IPS DF 4.7 (cell line): ENCODE results near the gene PIK3R1.

ENCODE experiments used
- DNase-seq: peaks from one replicate; pipeline ENCODE4 v3.0.0-alpha.2; 2013; ENCODE audit warnings: low spot score; ENCODE audit errors: extremely low read depth

PIK3R1 gene

GRCh38 chr5:68215208-68215897 is at the start of gene PIK3R1:
TSS of gene PIK3R1 (plus strand) at chr5:68215756. CDS start at chr5:68226676, 10,920 bp downstream.
- DNase-seq, result no peak

- DNase-seq, result no peak
Observed at GRCh38 chr5:68167195-68167651, 48.3 kb upstream of the PIK3R1 start.

- DNase-seq, result no peak
Observed at GRCh38 chr5:68169903-68170302, 45.7 kb upstream of the PIK3R1 start.

- no peak for DNase-seq
Observed at GRCh38 chr5:68170826-68171558, 44.6 kb upstream of the PIK3R1 start.

GRCh38 chr5:68172314-68172713 is 43.2 kb upstream of the PIK3R1 start:
- DNase-seq, result no peak

- DNase-seq, result no peak
Observed at GRCh38 chr5:68173007-68173406, 42.5 kb upstream of the PIK3R1 start.

GRCh38 chr5:68176253-68176652 is 39.3 kb upstream of the PIK3R1 start:
- DNase-seq, result no peak

- no peak for DNase-seq
Observed at GRCh38 chr5:68176802-68177479, 38.6 kb upstream of the PIK3R1 start.

GRCh38 chr5:68177676-68178075 is 37.9 kb upstream of the PIK3R1 start:
- no peak for DNase-seq

- DNase-seq, result no peak
Observed at GRCh38 chr5:68178579-68178978, 37.0 kb upstream of the PIK3R1 start.

GRCh38 chr5:68180121-68181038 is 35.2 kb upstream of the PIK3R1 start:
- DNase-seq, result no peak

- no peak for DNase-seq
Observed at GRCh38 chr5:68181039-68181599, 34.4 kb upstream of the PIK3R1 start.

GRCh38 chr5:68182094-68182493 is 33.5 kb upstream of the PIK3R1 start:
- DNase-seq, result no peak

GRCh38 chr5:68182534-68182933 is 33.0 kb upstream of the PIK3R1 start:
- no peak for DNase-seq

- no peak for DNase-seq
Observed at GRCh38 chr5:68187268-68188055, 28.1 kb upstream of the PIK3R1 start.

- DNase-seq, result no peak
Observed at GRCh38 chr5:68189171-68189570, 26.4 kb upstream of the PIK3R1 start.

- no peak for DNase-seq
Observed at GRCh38 chr5:68189613-68190012, 25.9 kb upstream of the PIK3R1 start.

GRCh38 chr5:68190619-68191018 is 24.9 kb upstream of the PIK3R1 start:
- no peak for DNase-seq

- DNase-seq, result no peak
Observed at GRCh38 chr5:68191083-68191791, 24.3 kb upstream of the PIK3R1 start.
